ENCODE results near the gene BCKDHB. TPM values are rescaled to one million over a fixed set of nuclear protein-coding genes. Genes with fewer than 3 reads are reported as not detected.
A peak's percentile ranks its signal among the peaks of the same experiment; 100 is the strongest.
"Not testable (repeated sequence)": the region's sequence is repeated elsewhere in the genome, so short reads cannot be mapped to it uniquely, and the experiment has no call there.

The BCKDHB gene
- polyA plus RNA-seq (2013, experiment 1 of 2), result 19.7 TPM
- polyA plus RNA-seq (2013, experiment 2 of 2), result 20.2 TPM

GRCh38 chr6:80106418-80107235 is at the start of gene BCKDHB:
BCKDHB (plus strand) TSS chr6:80106671; CDS start chr6:80106694, 23 bp downstream.
- Histone ChIP-seq H3K27ac (ENCODE audit: low read depth, low read length) (peak within 1 kb of the TSS; percentile 91), H3K4me3 (ENCODE audit: low read length) (peak within 1 kb of the TSS; percentile 100), H3K9me3 (ENCODE audit: insufficient read depth, low read depth, low read length) (no peaks in the 10 kb centered on the region), H3K27me3 (ENCODE audit: insufficient read depth, low read length) (no peaks in the 10 kb centered on the region), H3K4me1 (ENCODE audit: insufficient read depth, low read length) (peaks cover 9% of the 10 kb centered on the region; the same call in 1 of the 2 replicates), H3K9ac (ENCODE audit: low read depth, low read length) (peak within 1 kb of the TSS; percentile 89), H3K36me3 (ENCODE audit: insufficient read depth, low read length) (no peaks in the 10 kb centered on the region)
- WGBS, result under 1% methylated on average over 54 of the region's 56 CpGs

GRCh38 chr6:80060774-80061173 is 45.7 kb upstream of the BCKDHB start:
- Histone ChIP-seq H3K27me3 (ENCODE audit: insufficient read depth, low read length) (no peaks in the 10 kb centered on the region), H3K4me1 (ENCODE audit: insufficient read depth, low read length) (no peaks in the 10 kb centered on the region), H3K27ac (ENCODE audit: low read depth, low read length) (no peak overlapping the region), H3K9ac (ENCODE audit: low read depth, low read length) (no peak overlapping the region), H3K9me3 (ENCODE audit: insufficient read depth, low read depth, low read length) (no peaks in the 10 kb centered on the region), H3K4me3 (ENCODE audit: low read length) (no peak overlapping the region), H3K36me3 (ENCODE audit: insufficient read depth, low read length) (0 out of 2 replicates have a peak, but pooled peaks cover 2% of the 10 kb centered on the region)

GRCh38 chr6:80068146-80068545 is 38.3 kb upstream of the BCKDHB start:
- H3K4me1 ChIP-seq (ENCODE audit: insufficient read depth, low read length); H3K9me3 ChIP-seq (ENCODE audit: insufficient read depth, low read depth, low read length); H3K4me3 ChIP-seq (ENCODE audit: low read length); H3K9ac ChIP-seq (ENCODE audit: low read depth, low read length); H3K27ac ChIP-seq (ENCODE audit: low read depth, low read length); H3K36me3 ChIP-seq (ENCODE audit: insufficient read depth, low read length); H3K27me3 ChIP-seq (ENCODE audit: insufficient read depth, low read length): not testable (repeated sequence)
- WGBS, result 83% methylated on average over 2 of the region's 7 CpGs

- not testable (repeated sequence) for H3K4me3 ChIP-seq (ENCODE audit: low read length)
- 96% methylated on average over 19 of the region's 19 CpGs for WGBS
Measured at GRCh38 chr6:80070431-80070830, 36.0 kb upstream of the BCKDHB start.

GRCh38 chr6:80077067-80077466 is 29.4 kb upstream of the BCKDHB start:
- Histone ChIP-seq H3K27ac (ENCODE audit: low read depth, low read length) (no peak overlapping the region), H3K9ac (ENCODE audit: low read depth, low read length) (no peak overlapping the region), H3K9me3 (ENCODE audit: insufficient read depth, low read depth, low read length) (no peaks in the 10 kb centered on the region), H3K4me1 (ENCODE audit: insufficient read depth, low read length) (peaks cover 8% of the 10 kb centered on the region), H3K27me3 (ENCODE audit: insufficient read depth, low read length) (no peaks in the 10 kb centered on the region), H3K4me3 (ENCODE audit: low read length) (no peak overlapping the region), H3K36me3 (ENCODE audit: insufficient read depth, low read length) (no peaks in the 10 kb centered on the region)
- 67% methylated on average over 1 of the region's 1 CpG for WGBS

More at GRCh38 chr6:80070431-80070830, 36.0 kb upstream of the BCKDHB start:
- not testable (repeated sequence) for H3K9me3 ChIP-seq (ENCODE audit: insufficient read depth, low read depth, low read length); H3K4me1 ChIP-seq (ENCODE audit: insufficient read depth, low read length); H3K36me3 ChIP-seq (ENCODE audit: insufficient read depth, low read length); H3K9ac ChIP-seq (ENCODE audit: low read depth, low read length); H3K27me3 ChIP-seq (ENCODE audit: insufficient read depth, low read length); H3K27ac ChIP-seq (ENCODE audit: low read depth, low read length)

- Histone ChIP-seq H3K27me3 (ENCODE audit: insufficient read depth, low read length) (no peaks in the 10 kb centered on the region), H3K36me3 (ENCODE audit: insufficient read depth, low read length) (no peaks in the 10 kb centered on the region), H3K9ac (ENCODE audit: low read depth, low read length) (no peak overlapping the region), H3K4me1 (ENCODE audit: insufficient read depth, low read length) (no peaks in the 10 kb centered on the region), H3K9me3 (ENCODE audit: insufficient read depth, low read depth, low read length) (no peaks in the 10 kb centered on the region), H3K27ac (ENCODE audit: low read depth, low read length) (no peak overlapping the region), H3K4me3 (ENCODE audit: low read length) (no peak overlapping the region)
- WGBS, result 96% methylated on average over 6 of the region's 6 CpGs
Measured at GRCh38 chr6:80088637-80089036, 17.8 kb upstream of the BCKDHB start.

GRCh38 chr6:80091506-80091905 is 15.0 kb upstream of the BCKDHB start:
- Histone ChIP-seq H3K4me1 (ENCODE audit: insufficient read depth, low read length) (no peaks in the 10 kb centered on the region), H3K27ac (ENCODE audit: low read depth, low read length) (no peak overlapping the region), H3K4me3 (ENCODE audit: low read length) (no peak overlapping the region), H3K9ac (ENCODE audit: low read depth, low read length) (no peak overlapping the region), H3K36me3 (ENCODE audit: insufficient read depth, low read length) (no peaks in the 10 kb centered on the region), H3K9me3 (ENCODE audit: insufficient read depth, low read depth, low read length) (no peaks in the 10 kb centered on the region), H3K27me3 (ENCODE audit: insufficient read depth, low read length) (no peaks in the 10 kb centered on the region)

GRCh38 chr6:80094017-80094416 is 12.5 kb upstream of the BCKDHB start:
- Histone ChIP-seq H3K4me3 (ENCODE audit: low read length) (no peak overlapping the region), H3K36me3 (ENCODE audit: insufficient read depth, low read length) (no peaks in the 10 kb centered on the region), H3K27me3 (ENCODE audit: insufficient read depth, low read length) (no peaks in the 10 kb centered on the region), H3K4me1 (ENCODE audit: insufficient read depth, low read length) (no peaks in the 10 kb centered on the region), H3K27ac (ENCODE audit: low read depth, low read length) (no peak overlapping the region), H3K9ac (ENCODE audit: low read depth, low read length) (no peak overlapping the region), H3K9me3 (ENCODE audit: insufficient read depth, low read depth, low read length) (no peaks in the 10 kb centered on the region)
- WGBS, result no CpG with 5 or more reads among the region's 2 CpGs

GRCh38 chr6:80095600-80095999 is 10.9 kb upstream of the BCKDHB start:
- Histone ChIP-seq H3K36me3 (ENCODE audit: insufficient read depth, low read length) (no peaks in the 10 kb centered on the region), H3K27me3 (ENCODE audit: insufficient read depth, low read length) (no peaks in the 10 kb centered on the region), H3K9ac (ENCODE audit: low read depth, low read length) (no peak overlapping the region), H3K9me3 (ENCODE audit: insufficient read depth, low read depth, low read length) (no peaks in the 10 kb centered on the region), H3K27ac (ENCODE audit: low read depth, low read length) (no peak overlapping the region), H3K4me3 (ENCODE audit: low read length) (no peak overlapping the region), H3K4me1 (ENCODE audit: insufficient read depth, low read length) (no peaks in the 10 kb centered on the region)
- 76% methylated on average over 3 of the region's 3 CpGs for WGBS

GRCh38 chr6:80098392-80098791 is 8.1 kb upstream of the BCKDHB start:
- H3K9me3 ChIP-seq (ENCODE audit: insufficient read depth, low read depth, low read length), result no peaks in the 10 kb centered on the region
- H3K4me1 ChIP-seq (ENCODE audit: insufficient read depth, low read length), result no peaks in the 10 kb centered on the region
- no peaks in the 10 kb centered on the region for H3K36me3 ChIP-seq (ENCODE audit: insufficient read depth, low read length)

GRCh38 chr6:80104520-80104919 is 2.0 kb upstream of the BCKDHB start:
- H3K4me1 ChIP-seq (ENCODE audit: insufficient read depth, low read length), result 0 out of 2 replicates have a peak, but pooled peaks cover 6% of the 10 kb centered on the region
- no peak overlapping the region for H3K4me3 ChIP-seq (ENCODE audit: low read length)
- no peak overlapping the region for H3K9ac ChIP-seq (ENCODE audit: low read depth, low read length)
- H3K27me3 ChIP-seq (ENCODE audit: insufficient read depth, low read length), result no peaks in the 10 kb centered on the region
- no peaks in the 10 kb centered on the region for H3K36me3 ChIP-seq (ENCODE audit: insufficient read depth, low read length)
- no peaks in the 10 kb centered on the region for H3K9me3 ChIP-seq (ENCODE audit: insufficient read depth, low read depth, low read length)
- no peak overlapping the region for H3K27ac ChIP-seq (ENCODE audit: low read depth, low read length)

More at GRCh38 chr6:80098392-80098791, 8.1 kb upstream of the BCKDHB start:
- H3K4me3 ChIP-seq (ENCODE audit: low read length), result no peak overlapping the region
- no peak overlapping the region for H3K9ac ChIP-seq (ENCODE audit: low read depth, low read length)
- H3K27ac ChIP-seq (ENCODE audit: low read depth, low read length), result no peak overlapping the region
- H3K27me3 ChIP-seq (ENCODE audit: insufficient read depth, low read length), result no peaks in the 10 kb centered on the region
